Hematopoietic multipotent progenitor cell (in vitro differentiated cells): ENCODE measurements around the gene PRODH2. TPM values are rescaled to one million over a fixed set of nuclear protein-coding genes. Genes with fewer than 3 reads are reported as not detected.

Experiments
- DNase-seq, 3 donors: peaks; one replicate each; pipeline ENCODE4 v3.0.0-alpha.2; 2011 to 2015; ENCODE audit warnings: low read depth in 2 of 3, low spot score in 2 of 3
- total RNA-seq: library from RNA; depleted of rRNA; stranded (reverse); fragments of >200 nt; gene quantifications from one replicate; pipeline ENCODE4 v1.2.3, GENCODE V29; 2012

The PRODH2 gene
- total RNA-seq, 1 donor = not detected

DNA sequence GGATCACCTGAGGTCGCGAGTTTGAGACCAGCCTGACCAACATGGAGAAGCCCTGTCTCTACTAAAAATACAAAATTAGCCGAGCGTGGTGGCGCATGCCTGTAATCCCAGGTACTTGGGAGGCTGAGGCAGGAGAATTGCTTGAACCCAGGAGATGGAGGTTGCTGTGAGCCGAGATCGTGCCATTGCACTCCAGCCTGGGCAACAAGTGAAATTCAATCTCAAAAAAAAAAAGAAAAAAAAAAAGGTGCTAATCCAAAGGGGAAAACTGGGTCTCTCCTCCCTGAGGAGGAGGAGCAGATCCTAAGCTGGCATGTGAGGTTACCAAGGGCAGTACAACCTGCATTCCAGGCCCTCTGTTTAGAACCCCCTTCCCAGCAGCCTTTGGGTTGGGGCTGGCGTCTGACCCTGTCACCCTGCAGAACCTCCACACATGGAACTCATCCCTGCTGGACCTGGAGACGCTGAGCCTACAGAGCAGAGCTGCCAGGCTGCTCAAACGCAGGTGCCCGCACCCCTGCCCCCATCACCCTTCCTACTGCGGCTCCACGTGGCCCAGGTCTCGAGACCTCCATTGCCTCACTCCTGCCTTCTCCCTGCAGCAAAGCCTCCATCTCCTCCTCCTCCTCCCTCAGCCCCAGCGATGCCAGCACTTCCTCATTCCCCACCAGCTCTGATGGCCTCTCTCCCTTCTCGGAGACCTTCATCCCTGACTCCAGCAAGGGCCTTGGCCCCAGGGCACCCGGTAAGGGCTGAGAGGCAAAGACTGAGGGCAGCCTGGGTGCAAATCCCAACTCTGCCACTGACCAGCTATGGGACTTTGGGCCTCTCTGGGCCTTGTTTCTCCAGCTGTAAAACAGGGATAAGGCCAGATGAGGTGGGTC lies 48.0 kb downstream of the PRODH2 start:
- no peak for DNase-seq

DNA sequence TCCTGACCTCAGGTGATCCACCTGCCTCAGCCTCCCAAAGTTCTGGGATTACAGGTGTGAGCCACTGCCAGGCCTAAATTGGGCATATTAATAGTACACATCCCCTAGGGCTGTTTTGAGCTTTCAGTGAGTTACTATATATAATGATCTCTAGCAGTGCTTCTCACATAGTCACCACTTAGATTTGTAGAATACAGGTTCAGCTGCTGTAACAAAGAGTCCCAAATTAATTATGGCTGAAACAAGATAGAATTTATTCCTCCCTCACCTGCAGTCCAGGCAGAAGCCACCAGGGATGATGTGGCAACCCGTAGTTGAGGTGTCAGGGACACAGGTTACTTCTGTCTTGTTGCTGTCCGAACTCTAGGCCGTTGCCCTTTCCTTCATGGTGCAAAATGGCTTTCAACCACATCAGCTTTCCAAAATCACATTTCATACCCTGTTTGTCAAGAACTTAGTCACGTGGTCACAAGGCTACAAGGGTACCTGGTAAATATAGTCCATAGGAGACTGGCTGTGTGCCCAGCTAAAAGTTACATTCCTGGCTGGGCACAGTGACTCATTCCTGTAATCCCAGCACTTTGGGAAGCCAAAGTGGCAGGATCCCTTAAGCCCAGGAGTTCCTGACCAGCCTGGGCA lies 51.8 kb downstream of the PRODH2 start:
- DNase-seq = no peak

DNA sequence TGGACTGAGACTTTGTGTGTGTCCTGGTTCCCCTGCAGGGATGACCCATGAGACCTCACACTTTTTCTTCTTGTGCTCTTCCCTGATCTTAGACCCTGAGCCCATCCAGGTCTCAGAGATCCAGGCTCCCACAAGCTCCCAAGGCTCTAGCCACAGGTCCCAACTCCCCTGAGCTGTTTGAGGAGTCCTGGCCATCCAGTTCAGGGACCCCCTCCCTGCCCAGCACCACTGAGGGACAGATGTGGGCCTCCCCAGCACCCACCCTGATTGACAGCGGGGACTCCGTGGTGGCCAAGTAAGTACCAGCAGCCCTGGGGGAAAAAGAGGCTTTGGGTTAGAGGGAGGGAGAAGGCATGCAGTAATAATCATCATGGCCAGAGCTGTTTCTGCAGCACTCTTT lies 52.9 kb downstream of the PRODH2 start:
- DNase-seq = no peak

DNA sequence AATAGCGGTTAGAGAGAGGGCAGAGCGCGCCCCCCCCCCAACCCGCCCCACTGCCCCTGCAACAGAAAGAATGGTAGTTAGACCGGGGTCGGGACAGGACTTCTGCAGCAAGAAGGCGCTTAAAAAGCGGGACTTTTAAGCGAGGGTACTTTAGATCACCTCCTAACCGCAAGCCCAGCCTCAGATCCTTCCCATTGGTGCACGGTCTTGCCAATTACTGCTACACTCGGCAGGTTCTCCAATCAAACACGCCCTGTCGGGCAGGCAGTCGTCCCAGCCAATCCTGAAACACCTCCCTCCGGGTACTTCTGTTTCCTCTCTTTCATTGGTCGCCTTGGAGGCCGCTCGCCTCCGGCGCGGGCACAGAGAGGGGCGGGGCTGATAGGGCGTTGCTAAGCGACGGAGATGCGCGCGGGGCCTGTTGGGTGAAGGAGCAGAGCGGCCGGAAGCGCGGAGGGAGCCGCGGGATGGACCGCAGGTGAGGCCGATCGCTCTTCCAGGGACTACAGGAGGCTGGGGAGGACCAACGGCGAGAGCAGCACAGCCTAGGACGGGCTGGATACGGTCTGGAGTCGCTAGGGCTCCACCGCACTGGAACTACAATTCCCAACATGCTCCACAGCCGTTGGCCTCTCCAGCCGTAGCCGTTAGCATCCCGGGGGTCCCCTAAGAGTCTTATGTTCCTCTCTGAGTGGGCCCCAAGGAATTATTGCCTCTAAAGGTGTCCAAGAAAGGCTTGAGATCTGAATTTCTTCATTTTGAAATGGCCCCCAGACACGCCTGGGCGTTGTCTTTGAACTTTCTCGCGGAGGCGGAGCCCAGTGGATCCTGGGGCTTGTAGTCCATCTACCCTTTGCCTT lies 54.7 kb downstream of the PRODH2 start, which contains the start of gene PROSER3:
TSS of gene PROSER3 (plus strand) at position 428 of the 860 bp plus-strand sequence. CDS start at position 468, 40 bp downstream.
- DNase-seq = peak; percentile 85 to 99 (median 98)

DNA sequence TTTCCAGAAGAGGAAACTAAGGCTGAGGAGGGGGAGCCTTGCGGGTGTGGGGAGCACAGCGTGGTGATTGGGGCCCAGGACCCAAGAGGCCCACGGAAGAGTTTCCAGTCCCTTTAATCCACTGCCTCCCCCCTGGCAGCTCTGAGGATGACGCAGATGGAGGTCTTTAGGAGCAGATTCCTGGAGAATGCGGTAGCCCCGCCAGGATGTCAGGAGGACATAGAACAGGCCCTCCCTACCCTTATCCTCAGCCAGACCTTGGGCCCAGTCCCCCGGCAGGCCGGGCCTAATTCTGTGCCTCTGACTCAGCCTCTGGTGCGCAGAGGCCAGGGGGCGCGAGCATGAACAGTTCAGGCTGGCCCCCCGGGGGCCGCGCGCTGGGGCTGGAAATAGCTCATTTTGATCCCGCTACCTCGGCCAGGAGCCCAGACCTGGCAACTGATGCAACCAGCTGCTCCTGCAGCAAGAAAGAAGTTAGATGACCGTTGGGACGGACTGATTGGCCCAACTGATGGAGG lies 55.4 kb downstream of the PRODH2 start:
- peak in 2 of 3 donors; percentile 18 to 35 for DNase-seq

DNA sequence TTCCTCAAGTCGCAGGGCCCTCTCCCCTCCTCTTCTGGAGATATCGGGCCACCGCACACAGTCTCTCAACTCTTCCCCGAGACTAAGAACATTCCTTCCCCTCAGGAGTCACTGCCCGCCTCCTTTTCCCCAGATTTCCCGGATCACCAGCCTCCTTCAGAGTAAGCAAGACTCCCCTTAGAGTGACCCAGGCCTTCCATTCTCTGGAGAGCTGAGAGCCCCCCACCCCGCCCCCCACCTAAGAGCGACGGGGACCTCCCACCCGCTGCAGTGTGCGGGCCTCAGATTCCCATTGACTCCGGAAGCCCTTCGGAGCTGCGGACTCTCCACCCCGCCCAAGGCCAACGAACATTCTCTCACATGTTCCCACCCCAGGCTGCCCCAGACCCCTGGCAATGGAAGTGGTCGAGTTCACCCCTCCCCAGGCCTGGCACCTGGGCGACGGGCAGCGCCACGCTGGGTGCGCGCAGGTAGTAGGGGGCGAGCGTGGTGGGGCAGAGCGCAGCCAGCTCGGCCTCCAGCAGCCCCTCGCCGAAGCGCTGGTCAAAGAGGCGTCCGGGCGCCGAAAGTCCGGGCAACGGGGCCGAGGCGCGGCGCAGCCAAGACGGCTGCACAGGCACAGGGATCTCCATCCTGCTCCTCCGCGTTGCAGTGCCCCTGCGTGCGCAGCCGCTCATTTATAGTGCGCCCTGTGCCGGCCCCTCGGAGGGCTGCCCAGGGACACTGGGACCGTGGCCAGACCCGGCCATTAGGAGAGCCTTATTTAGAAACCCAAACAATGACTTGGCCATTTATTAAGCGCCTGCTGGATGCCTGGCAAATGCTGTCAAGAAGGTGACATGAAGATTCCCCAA lies 56.0 kb downstream of the PRODH2 start, which contains the start of gene HSPB6:
TSS of gene HSPB6 (minus strand) at position 653 of the 854 bp plus-strand sequence. CDS start at position 632, 21 bp downstream.
- DNase-seq = no peak

DNA sequence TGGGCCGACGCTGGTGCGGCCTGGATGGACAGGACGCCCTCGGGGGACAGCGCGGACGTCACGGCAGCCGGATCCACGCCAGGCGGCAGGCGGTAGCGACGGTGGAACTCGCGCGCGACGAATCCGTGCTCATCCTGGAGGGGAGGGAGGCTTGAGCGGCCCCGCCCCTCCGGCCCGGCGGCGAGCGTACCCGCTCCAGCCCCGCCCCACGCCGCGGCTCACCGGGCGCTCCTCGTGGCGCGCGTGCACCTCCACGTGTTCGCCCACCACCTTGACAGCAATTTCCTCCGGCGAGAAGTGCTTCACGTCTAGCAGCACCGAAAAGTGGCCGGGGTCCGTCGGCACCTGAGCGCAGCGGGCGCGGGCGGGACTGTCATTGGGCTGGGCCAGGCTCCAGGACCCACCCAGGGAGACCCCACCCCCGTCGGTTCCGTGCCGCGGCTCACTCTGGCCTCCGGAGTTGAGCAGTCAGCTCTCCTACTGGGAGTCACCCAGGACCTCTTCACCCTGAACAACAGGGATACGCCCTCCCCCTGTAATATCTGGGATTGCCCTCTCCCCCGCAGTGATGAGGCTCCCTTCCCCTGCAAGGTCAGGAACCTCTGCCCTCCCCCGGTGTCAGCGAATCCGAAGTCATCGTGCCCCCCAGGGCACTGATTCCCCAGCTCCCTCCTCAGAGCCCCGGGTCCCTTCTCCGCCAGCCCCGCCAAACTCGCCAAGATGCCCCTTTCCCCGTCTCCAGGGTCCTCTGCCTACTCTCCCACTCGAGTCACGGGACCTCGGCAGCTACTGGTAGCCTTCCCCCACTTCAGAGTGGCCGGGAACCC lies 56.9 kb downstream of the PRODH2 start:
- peak in 2 of 3 donors; percentile 28 to 44 for DNase-seq

DNA sequence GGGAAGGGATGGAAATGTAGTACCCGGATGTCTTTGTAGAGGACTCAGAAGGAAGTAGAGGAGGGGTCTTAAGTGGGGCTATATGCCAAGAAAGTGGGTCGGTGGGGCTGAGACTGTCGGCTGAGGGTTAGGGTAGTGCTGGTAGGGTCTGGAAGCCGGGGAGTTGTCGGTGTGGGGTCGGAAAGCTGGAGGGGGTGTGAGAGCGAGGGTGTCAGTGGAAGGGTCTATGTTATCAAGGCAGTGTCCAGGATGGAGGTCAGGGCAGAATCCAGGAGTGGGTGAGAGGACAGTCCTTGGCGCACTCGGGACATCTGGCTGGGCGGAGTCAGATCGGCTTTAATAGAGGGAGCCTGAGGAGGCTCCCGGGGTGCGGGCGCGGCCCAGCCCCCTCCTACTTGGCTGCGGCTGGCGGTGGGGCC lies 57.5 kb downstream of the PRODH2 start:
- no peak for DNase-seq

DNA sequence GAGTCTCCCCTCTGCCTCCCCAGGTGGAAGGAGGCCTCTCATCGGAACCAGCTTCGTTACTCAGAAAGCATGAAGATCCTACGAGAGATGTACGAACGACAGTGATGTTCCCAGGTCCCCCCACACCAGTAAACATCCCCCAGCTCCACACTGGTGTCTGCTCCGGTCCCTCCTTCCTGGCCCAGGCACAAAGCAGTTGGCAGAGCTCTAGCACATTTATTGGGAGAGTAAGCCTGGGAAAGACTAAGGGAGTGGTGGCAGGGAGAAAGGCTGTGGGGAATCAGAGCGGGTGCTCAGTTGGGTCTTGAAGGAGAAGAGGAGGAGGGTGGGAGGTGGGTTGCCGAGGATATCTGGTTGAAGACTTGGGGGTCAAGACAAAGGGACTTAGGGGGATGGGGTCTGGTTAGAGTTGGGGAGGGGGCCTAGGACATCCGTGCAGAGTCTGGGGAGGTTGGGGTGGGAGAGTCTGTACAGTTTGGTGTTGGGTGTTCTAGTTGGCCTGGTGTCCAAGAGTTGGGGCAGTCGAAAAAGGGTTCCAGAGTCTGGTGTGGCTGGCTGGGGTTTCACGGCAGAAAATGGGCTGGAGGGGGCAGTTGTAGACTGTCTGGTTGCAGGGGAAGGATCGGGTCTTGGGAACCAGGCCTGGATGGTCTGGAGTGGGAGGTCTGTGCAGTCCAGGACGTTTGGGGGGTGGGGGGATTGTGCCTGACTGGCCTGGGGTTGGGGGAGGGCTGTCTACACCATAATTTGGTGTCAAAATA lies 58.1 kb downstream of the PRODH2 start:
- DNase-seq = no peak

DNA sequence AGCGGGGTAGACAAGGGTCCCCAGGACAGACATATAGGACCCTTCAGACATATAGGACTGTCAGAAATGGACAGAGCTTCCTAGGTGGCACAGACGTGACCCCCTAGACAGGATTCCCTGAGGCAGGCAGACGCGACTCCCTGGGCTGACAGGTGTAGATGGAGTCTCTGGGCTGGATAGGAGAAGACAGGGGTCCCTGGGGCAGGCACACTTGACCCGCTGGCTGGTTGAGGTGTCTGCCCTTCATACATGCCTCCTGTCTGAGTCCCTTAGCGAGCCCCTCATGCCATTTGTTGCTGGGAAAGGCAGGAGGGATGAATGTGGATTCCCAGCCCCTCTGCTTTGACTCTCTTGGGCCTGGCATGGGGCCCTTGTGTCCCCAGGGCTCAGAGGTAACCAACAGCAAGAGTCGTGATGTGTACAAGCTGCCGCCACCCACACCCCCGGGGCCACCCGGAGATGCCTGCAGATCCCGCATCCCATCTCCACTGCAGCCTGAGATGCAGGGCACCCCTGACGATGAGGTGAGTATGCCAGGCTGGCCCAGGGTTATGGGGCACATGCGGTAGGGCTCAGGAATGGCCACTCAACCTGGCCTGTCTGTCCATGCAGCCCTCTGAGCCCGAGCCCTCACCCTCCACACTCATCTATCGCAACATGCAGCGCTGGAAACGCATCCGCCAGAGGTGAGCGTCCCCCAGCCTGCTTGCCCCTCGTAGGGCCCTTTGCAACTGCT lies 58.8 kb downstream of the PRODH2 start:
- DNase-seq = no peak

DNA sequence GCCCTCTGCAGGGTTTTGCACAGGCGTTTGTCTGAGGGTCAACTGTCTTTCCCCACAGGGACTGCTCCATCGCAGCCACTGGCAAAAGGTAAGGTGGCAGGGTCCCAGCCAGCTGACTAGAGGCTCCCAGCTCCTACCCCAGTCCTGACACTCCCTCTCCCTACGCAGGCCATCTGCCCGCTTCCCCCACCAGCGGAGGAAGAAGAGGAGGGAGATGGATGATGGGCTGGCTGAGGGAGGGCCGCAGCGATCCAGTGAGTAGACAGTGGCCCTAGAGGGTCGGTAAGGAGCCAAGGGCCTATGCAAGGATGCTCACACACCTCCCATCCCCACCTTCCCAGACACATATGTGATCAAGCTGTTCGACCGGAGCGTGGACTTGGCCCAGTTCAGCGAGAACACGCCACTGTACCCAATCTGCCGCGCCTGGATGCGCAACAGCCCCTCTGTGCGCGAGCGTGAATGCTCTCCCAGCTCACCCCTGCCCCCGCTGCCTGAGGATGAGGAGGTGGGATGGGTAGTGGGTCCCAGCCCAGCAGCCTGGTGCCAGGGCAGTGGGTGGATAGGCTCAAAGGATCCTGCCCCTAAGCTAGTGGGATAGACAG lies 59.8 kb downstream of the PRODH2 start:
- DNase-seq = no peak

DNA sequence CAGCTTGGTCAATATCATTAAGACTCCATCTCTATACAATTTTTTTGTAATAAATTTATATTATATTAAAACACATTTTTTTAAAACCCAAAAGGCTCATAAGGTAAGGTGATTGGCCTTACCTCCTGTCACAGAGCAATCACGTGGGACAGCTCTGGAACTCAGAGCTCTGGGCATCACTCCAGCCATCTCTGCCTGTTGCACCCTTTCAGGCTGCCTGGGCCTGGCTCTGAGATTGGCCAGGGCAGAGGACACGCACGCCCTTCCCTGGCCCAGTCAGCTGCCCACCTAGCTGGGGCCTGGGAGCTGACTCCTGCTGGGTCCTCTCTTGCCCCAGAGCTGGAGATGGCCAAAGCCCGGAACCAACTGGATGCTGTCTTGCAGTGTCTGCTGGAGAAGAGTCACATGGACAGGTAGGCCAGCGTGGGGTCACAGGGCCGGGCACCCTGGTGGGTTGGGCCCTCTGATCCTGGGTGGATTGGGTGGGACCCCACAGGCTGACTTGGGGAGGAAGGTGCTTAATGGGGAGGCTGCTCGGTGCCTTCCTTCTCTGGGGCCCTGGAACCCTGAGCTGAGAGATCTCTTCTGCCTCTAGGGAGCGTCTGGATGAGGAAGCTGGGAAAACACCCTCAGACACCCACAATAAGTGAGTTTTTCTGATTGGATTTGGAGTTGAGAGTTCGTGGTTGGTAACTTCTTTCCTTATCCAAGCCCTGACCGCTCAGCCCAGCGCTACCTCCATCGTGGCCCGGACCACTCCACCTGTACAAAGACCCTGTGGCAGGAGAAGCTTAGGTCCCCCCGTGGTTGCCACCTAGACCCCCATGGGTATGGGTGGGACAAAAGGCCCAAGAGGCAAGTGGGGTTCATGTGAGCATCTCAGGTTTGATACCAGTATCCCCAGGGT lies 60.6 kb downstream of the PRODH2 start:
- DNase-seq = no peak

DNA sequence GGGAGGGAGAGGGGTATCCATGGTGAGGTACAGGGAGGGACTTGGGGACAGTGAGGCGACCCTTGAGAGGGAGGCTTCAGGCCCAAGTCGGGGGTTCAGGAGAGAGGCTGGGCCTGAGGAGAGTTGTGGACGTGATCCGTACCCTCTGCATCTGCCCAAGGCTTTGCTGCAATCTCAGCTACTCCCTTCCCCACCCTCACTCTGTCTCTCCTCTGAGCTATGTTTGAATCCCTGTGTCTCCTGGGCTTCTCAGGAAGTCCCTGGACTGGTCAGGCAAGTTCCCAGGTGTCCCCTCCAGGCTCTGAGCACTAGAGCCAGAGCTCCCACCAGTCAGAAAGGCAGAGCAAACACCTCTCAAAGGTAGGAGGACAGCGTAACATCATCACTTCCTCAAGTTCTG lies 62.5 kb downstream of the PRODH2 start:
- no peak for DNase-seq
